M059J (cell line): ENCODE measurements around the gene SULT1A4. TPM values are rescaled to one million over a fixed set of nuclear protein-coding genes. Genes with fewer than 3 reads are reported as not detected.
"Not testable (repeated sequence)": the region's sequence is repeated elsewhere in the genome, so short reads cannot be mapped to it uniquely, and the experiment has no call there.

Experiments used
- DNase-seq: peaks from one replicate; pipeline ENCODE4 v3.0.0-alpha.2; 2012; ENCODE audit warnings: low read depth
- total RNA-seq: library from RNA; depleted of rRNA; stranded (reverse); fragments of >200 nt; shearing (Covaris generic); gene quantifications from 2 replicates; pipeline ENCODE4 v1.2.3, GENCODE V29; 2014; rRNA removed

SULT1A4 gene
- total RNA-seq = 1.2 and 2.0 TPM in 2 replicates

GRCh38 chr16:29459706-29460646 is at the start of gene SULT1A4:
Gene SULT1A4 (plus strand): TSS chr16:29459913. CDS start chr16:29461386, 1,473 bp downstream.
- not testable (repeated sequence) for DNase-seq

- DNase-seq = not testable (repeated sequence)
These were observed 36.1 kb upstream of the SULT1A4 start for GRCh38 chr16:29423587-29423986.

GRCh38 chr16:29425390-29425789 is 34.3 kb upstream of the SULT1A4 start:
- DNase-seq = not testable (repeated sequence)

- DNase-seq = not testable (repeated sequence)
These were observed 6.0 kb upstream of the SULT1A4 start for GRCh38 chr16:29453754-29454153.

GRCh38 chr16:29454269-29454668 is 5.4 kb upstream of the SULT1A4 start, which contains the start of the genes BOLA2 and SLX1B:
Gene BOLA2 (minus strand): TSS chr16:29454351. CDS start chr16:29454253, 98 bp downstream.
Gene SLX1B (plus strand): TSS chr16:29454533.
- DNase-seq = not testable (repeated sequence)

GRCh38 chr16:29454828-29455227 is 4.9 kb upstream of the SULT1A4 start:
- not testable (repeated sequence) for DNase-seq

- DNase-seq = not testable (repeated sequence)
These were observed 2.1 kb upstream of the SULT1A4 start for GRCh38 chr16:29457660-29458059.

GRCh38 chr16:29460647-29461030 is 926 bp downstream of the SULT1A4 start:
- not testable (repeated sequence) for DNase-seq

- DNase-seq = not testable (repeated sequence)
These were observed 6.5 kb downstream of the SULT1A4 start for GRCh38 chr16:29465985-29466824.

- DNase-seq = not testable (repeated sequence)
These were observed 7.2 kb downstream of the SULT1A4 start for GRCh38 chr16:29466904-29467303.

GRCh38 chr16:29467654-29468366 is 8.1 kb downstream of the SULT1A4 start:
- DNase-seq = not testable (repeated sequence)

- not testable (repeated sequence) for DNase-seq
These were observed 9.9 kb downstream of the SULT1A4 start for GRCh38 chr16:29469660-29470059.

GRCh38 chr16:29472065-29472464 is 12.4 kb downstream of the SULT1A4 start:
- DNase-seq = not testable (repeated sequence)

GRCh38 chr16:29482276-29482675 is 22.6 kb downstream of the SULT1A4 start:
- DNase-seq = not testable (repeated sequence)

- DNase-seq = not testable (repeated sequence)
These were observed 46.6 kb downstream of the SULT1A4 start, which contains the start of gene NPIPB12 for GRCh38 chr16:29506308-29506707. Gene NPIPB12 (minus strand): TSS chr16:29506408.

Other genes with a start within 250 kb of the SULT1A4 start
- gene NPIPB11, start 53.2 kb upstream of the SULT1A4 start, total RNA-seq = 0.20 and 0.25 TPM in 2 replicates
- 19.6 and 27.0 TPM in 2 replicates for gene BOLA2, start 5.6 kb upstream of the SULT1A4 start, total RNA-seq
- gene SLX1B, start 5.4 kb upstream of the SULT1A4 start, total RNA-seq = 37.3 and 66.2 TPM in 2 replicates
- 0.98 and 4.4 TPM in 2 replicates for gene NPIPB12, start 46.5 kb downstream of the SULT1A4 start, total RNA-seq
- 1.1 and 1.8 TPM in 2 replicates for gene SPN, start 203.3 kb downstream of the SULT1A4 start, total RNA-seq
- 4.0 and 9.0 TPM in 2 replicates for gene QPRT, start 219.3 kb downstream of the SULT1A4 start, total RNA-seq